Measurements from ENCODE around the gene BLTP3B.

The BLTP3B gene

DNA sequence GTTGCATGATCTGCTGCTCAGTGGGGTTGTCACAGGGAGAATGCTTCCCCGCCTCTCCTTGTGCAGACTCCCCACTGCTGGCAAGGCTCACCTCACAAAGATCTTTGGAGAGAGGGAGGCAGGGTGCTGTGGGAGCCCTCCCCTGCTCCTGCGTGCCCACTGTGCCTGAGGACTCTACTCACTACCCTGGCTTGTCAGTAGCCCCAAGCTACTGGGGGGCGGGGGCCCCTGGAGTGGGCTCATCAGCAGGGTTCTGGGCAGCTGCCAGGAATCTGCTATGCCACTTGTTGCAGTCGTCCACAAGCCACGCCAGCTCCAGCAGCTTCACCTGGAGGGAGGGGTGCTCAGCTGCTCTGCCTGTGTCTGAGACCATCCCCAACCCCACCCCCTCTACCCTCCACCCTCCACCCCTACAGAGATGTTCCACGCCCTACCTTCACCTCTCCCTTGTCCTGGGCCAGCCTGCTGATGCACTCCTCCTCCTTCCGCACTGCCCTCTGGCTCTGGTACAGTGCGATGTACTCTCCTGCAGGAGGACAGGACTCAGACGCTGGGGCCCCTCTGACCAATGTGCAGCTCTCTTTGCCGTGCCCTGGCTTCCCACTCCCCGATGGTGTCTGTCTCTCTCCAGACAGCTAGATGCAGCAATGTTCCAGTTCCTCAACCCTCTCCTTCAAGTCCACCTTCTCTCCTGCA, 14.2 kb upstream of the BLTP3B start:
- TF ChIP-seq NFIC (IDR thresholded peaks at IDR 0.05) (peak; percentile 45; the same call in 1 of the 2 replicates), EP300 (IDR thresholded peaks at IDR 0.05; ENCODE audit: borderline replicate concordance) (no peak), TAF1 (IDR thresholded peaks at IDR 0.05; ENCODE audit: low read depth) (no peak)

DNA sequence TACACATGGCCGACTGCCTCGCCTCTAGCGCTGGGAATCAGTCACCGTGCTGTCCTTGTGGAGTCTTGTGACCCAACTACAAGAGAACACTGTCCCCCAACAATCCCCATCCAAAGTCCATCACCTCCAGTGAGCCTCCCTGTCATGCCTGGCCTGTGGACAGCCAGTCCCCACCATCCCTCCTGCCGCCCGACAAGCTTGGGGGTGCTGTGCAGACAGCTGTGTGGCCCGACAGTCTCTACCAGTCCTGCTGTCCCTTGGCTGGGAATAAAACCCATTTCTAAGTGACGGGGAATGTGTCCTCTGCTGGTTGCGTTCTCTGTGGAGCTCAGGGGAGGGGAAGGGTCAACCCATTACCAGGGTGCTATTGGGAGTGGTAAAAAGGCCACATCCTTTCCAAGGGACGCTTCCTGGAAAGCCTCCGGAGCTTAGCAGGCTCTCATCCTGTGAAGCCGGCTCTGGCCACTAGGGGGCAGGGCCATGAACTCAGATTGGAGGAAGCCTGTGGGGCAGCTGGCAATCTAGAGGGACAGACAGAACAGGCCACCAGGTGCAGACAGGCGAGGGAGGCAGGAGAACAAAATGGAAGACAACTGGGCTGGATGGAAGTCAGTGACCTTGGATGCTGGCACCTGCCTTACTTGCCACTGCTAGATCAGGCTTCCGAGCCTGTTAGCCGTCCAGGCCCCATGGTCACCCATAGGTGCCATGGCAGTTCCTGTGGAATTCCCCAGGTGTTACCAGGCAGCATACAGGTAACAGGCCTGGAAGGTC, 12.0 kb upstream of the BLTP3B start:
- peak; percentile 55 for TF ChIP-seq RAD21 (IDR thresholded peaks at IDR 0.05; ENCODE audit: low read depth)
- TF ChIP-seq CEBPB (IDR thresholded peaks at IDR 0.05): no peak

DNA sequence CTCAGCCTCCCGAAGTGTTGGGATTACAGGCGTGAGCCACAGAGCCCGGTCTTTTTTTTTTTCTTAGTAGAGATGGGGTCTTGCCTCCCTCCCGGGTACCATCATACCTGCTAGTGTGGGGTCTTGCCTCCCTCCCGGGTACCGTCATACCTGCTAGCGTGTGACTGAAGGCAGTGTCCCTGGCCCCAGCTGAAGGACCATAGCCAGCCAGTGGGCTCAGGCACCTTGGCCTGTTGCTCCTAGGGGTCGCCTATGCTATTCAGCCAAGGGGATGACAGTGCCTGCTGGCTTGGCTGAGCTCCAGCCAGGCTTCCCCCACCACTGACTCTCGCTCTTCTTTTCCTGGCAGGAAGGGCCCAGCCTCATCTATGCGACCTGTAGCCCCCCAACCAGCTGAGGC, 10.5 kb upstream of the BLTP3B start:
- TF ChIP-seq ZBTB7A (IDR thresholded peaks at IDR 0.05; ENCODE audit: low read depth): no peak
- TF ChIP-seq YY1 (IDR thresholded peaks at IDR 0.05; ENCODE audit: low read depth): no peak
- no peak for TF ChIP-seq TCF12 (IDR thresholded peaks at IDR 0.05; ENCODE audit: low read depth)
- TF ChIP-seq, protein P1, sequence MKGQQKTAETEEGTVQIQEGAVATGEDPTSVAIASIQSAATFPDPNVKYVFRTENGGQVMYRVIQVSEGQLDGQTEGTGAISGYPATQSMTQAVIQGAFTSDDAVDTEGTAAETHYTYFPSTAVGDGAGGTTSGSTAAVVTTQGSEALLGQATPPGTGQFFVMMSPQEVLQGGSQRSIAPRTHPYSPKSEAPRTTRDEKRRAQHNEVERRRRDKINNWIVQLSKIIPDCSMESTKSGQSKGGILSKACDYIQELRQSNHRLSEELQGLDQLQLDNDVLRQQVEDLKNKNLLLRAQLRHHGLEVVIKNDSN (IDR thresholded peaks at IDR 0.05): no peak
- no peak for TF ChIP-seq RAD21 (IDR thresholded peaks at IDR 0.05; ENCODE audit: low read depth)
- TF ChIP-seq EP300 (IDR thresholded peaks at IDR 0.05; ENCODE audit: borderline replicate concordance): no peak
- TF ChIP-seq, protein P2, sequence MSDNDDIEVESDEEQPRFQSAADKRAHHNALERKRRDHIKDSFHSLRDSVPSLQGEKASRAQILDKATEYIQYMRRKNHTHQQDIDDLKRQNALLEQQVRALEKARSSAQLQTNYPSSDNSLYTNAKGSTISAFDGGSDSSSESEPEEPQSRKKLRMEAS (IDR thresholded peaks at IDR 0.05): no peak
- TF ChIP-seq CEBPB (IDR thresholded peaks at IDR 0.05): no peak
- TF ChIP-seq, protein P3, sequence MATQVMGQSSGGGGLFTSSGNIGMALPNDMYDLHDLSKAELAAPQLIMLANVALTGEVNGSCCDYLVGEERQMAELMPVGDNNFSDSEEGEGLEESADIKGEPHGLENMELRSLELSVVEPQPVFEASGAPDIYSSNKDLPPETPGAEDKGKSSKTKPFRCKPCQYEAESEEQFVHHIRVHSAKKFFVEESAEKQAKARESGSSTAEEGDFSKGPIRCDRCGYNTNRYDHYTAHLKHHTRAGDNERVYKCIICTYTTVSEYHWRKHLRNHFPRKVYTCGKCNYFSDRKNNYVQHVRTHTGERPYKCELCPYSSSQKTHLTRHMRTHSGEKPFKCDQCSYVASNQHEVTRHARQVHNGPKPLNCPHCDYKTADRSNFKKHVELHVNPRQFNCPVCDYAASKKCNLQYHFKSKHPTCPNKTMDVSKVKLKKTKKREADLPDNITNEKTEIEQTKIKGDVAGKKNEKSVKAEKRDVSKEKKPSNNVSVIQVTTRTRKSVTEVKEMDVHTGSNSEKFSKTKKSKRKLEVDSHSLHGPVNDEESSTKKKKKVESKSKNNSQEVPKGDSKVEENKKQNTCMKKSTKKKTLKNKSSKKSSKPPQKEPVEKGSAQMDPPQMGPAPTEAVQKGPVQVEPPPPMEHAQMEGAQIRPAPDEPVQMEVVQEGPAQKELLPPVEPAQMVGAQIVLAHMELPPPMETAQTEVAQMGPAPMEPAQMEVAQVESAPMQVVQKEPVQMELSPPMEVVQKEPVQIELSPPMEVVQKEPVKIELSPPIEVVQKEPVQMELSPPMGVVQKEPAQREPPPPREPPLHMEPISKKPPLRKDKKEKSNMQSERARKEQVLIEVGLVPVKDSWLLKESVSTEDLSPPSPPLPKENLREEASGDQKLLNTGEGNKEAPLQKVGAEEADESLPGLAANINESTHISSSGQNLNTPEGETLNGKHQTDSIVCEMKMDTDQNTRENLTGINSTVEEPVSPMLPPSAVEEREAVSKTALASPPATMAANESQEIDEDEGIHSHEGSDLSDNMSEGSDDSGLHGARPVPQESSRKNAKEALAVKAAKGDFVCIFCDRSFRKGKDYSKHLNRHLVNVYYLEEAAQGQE (IDR thresholded peaks at IDR 0.05; ENCODE audit: low read depth): no peak
- TF ChIP-seq NFIC (IDR thresholded peaks at IDR 0.05): no peak
- no peak for TF ChIP-seq TEAD4 (IDR thresholded peaks at IDR 0.05)
- TF ChIP-seq CREB1 (IDR thresholded peaks at IDR 0.05; ENCODE audit: low read depth): no peak
- TF ChIP-seq TAF1 (IDR thresholded peaks at IDR 0.05; ENCODE audit: low read depth): no peak
- TF ChIP-seq FOXM1 (IDR thresholded peaks at IDR 0.05; ENCODE audit: borderline replicate concordance, low read depth): no peak
- TF ChIP-seq EGR1 (IDR thresholded peaks at IDR 0.05): no peak

DNA sequence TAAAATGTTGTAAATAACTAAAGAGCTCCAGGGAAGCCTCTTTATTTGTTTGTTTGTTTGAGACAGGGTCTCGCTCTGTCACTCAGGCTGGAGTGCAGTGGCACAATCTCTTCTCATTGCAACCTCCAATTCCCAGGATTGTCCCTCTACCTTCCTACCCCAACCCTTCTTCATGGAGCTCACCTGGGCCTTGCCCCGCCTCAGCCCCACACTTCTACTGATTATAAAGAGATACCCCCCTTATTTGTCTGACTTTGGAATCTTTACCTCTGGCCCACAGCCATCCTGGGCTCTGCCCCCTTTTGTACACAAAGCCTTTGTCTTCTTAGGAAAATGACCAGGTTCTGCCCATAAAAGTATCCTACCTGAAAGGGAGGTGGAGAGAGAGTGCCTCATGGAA, 9.1 kb upstream of the BLTP3B start:
- TF ChIP-seq CREB1 (IDR thresholded peaks at IDR 0.05; ENCODE audit: low read depth) (no peak), NFIC (IDR thresholded peaks at IDR 0.05) (no peak), ZBTB7A (IDR thresholded peaks at IDR 0.05; ENCODE audit: low read depth) (no peak), TCF12 (IDR thresholded peaks at IDR 0.05; ENCODE audit: low read depth) (no peak), EP300 (IDR thresholded peaks at IDR 0.05; ENCODE audit: borderline replicate concordance) (no peak), YY1 (IDR thresholded peaks at IDR 0.05; ENCODE audit: low read depth) (no peak), TAF1 (IDR thresholded peaks at IDR 0.05; ENCODE audit: low read depth) (no peak), FOXM1 (IDR thresholded peaks at IDR 0.05; ENCODE audit: borderline replicate concordance, low read depth) (no peak), RAD21 (IDR thresholded peaks at IDR 0.05; ENCODE audit: low read depth) (no peak)
- TF ChIP-seq, protein P2 (IDR thresholded peaks at IDR 0.05): no peak
- TF ChIP-seq, protein P3 (IDR thresholded peaks at IDR 0.05; ENCODE audit: low read depth): no peak

DNA sequence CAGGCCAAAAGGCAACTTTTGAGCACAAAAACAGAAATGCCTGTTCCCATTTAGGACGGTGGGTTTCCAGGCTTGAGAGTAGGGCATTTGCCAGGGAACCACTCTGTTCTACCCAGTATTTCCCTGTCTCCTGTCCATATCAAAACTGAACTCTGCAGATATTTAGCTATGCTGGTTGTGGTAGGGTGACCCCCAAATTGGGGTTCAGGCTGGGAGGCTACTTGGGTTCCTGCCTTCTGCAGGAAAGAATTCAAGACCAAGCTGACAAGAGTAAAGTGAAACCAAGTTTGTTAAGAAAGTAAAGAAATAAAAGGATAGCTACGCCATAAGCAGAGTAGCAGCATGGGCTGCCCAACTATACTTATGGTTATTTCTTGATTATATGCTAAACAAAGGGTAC, 3.6 kb upstream of the BLTP3B start:
- TF ChIP-seq, protein P3 (IDR thresholded peaks at IDR 0.05; ENCODE audit: low read depth): no peak
- TF ChIP-seq TEAD4 (IDR thresholded peaks at IDR 0.05): no peak
- no peak for TF ChIP-seq EGR1 (IDR thresholded peaks at IDR 0.05)
- TF ChIP-seq CREB1 (IDR thresholded peaks at IDR 0.05; ENCODE audit: low read depth): no peak
- TF ChIP-seq, protein P2 (IDR thresholded peaks at IDR 0.05): no peak
- TF ChIP-seq TAF1 (IDR thresholded peaks at IDR 0.05; ENCODE audit: low read depth): no peak
- TF ChIP-seq, protein P1 (IDR thresholded peaks at IDR 0.05): no peak
- TF ChIP-seq TCF12 (IDR thresholded peaks at IDR 0.05; ENCODE audit: low read depth): no peak
- no peak for TF ChIP-seq EP300 (IDR thresholded peaks at IDR 0.05; ENCODE audit: borderline replicate concordance)
- TF ChIP-seq ZBTB7A (IDR thresholded peaks at IDR 0.05; ENCODE audit: low read depth): no peak
- TF ChIP-seq NFIC (IDR thresholded peaks at IDR 0.05): no peak
- no peak for TF ChIP-seq RAD21 (IDR thresholded peaks at IDR 0.05; ENCODE audit: low read depth)
- no peak for TF ChIP-seq FOXM1 (IDR thresholded peaks at IDR 0.05; ENCODE audit: borderline replicate concordance, low read depth)
- no peak for TF ChIP-seq YY1 (IDR thresholded peaks at IDR 0.05; ENCODE audit: low read depth)
- TF ChIP-seq CEBPB (IDR thresholded peaks at IDR 0.05): no peak
